H1 (cell line): ENCODE data around the gene CDC42. TPM values are rescaled to one million over a fixed set of nuclear protein-coding genes. Genes with fewer than 3 reads are reported as not detected.

Experiments used
- EGR1 ChIP-seq: IDR thresholded peaks from 2 replicates; pipeline ENCODE4 v1.6.1; 2011; ENCODE audit warnings: low read depth, low read length, borderline replicate concordance
- GABPA ChIP-seq: IDR thresholded peaks from 2 replicates; pipeline ENCODE4 v1.6.1; 2011; ENCODE audit warnings: mild to moderate bottlenecking, low read length, moderate library complexity, borderline replicate concordance; ENCODE audit not compliant: insufficient read depth
- JUN ChIP-seq: IDR thresholded peaks from 2 replicates; pipeline ENCODE4 v1.6.1; 2011; ENCODE audit warnings: low read depth, mild to moderate bottlenecking, improper control_type of control experiment, low read length
- RAD21 ChIP-seq, 2 experiments: IDR thresholded peaks in 1 of 2; conservative IDR thresholded peaks in 1 of 2; 2 replicates each; pipeline ENCODE4 v1.6.1; 2011; ENCODE audit warnings: low read depth in 2 of 2, low read length in 2 of 2, improper control_type of control experiment in 1 of 2, inconsistent platforms in 1 of 2, mild to moderate bottlenecking in 1 of 2, moderate library complexity in 1 of 2
- SIX5 ChIP-seq: IDR thresholded peaks from 2 replicates; pipeline ENCODE4 v1.6.1; 2011; ENCODE audit warnings: mild to moderate bottlenecking, low read depth, low read length
- SP1 ChIP-seq: IDR thresholded peaks from 2 replicates; pipeline ENCODE4 v1.6.1; 2011; ENCODE audit warnings: low read depth, low read length
- SUZ12 ChIP-seq: fragments of 200-600 bp; sonication (generic); IDR thresholded peaks from 2 replicates; pipeline ENCODE4 v1.6.1; 2012; ENCODE audit warnings: mild to moderate bottlenecking, inconsistent platforms, low read length, moderate library complexity, mixed read lengths
- polyA plus RNA-seq, 7 experiments: library from polyadenylated mRNA; depleted of rRNA in 3 of 7; stranded (reverse) in 5 of 7; unstranded in 2 of 7; fragments of >200 nt in 5 of 7; fragments of 200-250 nt in 2 of 7; gene quantifications; 1 replicate in 5 of 7; 2 replicates in 1 of 7; 4 replicates in 1 of 7; pipeline versions ENCODE4 v1.2.1 to v1.2.3, GENCODE V29; 2011 to 2013; ENCODE audit warnings: missing spikeins in 2 of 7, mixed read lengths in 2 of 7
- total RNA-seq: library from RNA; stranded (reverse); fragmentation: NEBNext Ultra II Directional; extraction: Animal tissue kit (Norgen Biotek cat#: 25700); gene quantifications from 2 replicates; pipeline ENCODE4 v1.2.1, GENCODE V29; 2021
- TF ChIP-seq, protein P1 (sequence below): IDR thresholded peaks from 2 replicates; pipeline ENCODE4 v1.6.1; 2012; ENCODE audit warnings: inconsistent platforms

Gene CDC42
- total and polyA plus RNA-seq, 2 of the 8 experiments (the other 6 are each of a cell fraction or from before 2014, with no cell fraction given) = 110 to 179 TPM

DNA sequence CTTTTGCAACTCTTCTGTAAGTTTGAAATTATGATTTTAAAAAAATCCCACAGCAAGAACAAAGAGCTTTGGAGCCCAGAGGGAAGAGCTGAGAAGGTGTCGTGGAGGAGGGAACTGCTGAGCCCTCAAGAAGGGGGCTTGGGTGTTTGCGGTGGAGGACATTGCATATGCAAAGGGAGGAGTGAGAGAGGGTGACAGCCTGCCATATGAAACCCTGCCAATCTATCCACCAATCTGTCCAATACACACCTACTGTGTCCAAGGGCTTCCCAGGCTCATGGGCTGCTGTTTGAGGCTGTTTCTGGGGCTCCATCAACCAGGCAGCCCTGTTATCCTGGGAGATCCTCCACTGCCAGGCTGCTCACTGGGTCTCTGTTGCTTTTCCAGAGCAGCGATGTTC, 75.2 kb downstream of the CDC42 start (continued):
- no peak for TF ChIP-seq SUZ12
- no peak for TF ChIP-seq RAD21 (IDR thresholded peaks at IDR 0.05 in 1 of 2, conservative IDR thresholded peaks at IDR 0.05 in 1 of 2; ENCODE audit: low read depth in 2 of 2, low read length in 2 of 2)
- no peak for TF ChIP-seq GABPA
- TF ChIP-seq JUN = no peak
- TF ChIP-seq EGR1 = no peak
- TF ChIP-seq SIX5 = no peak
- TF ChIP-seq, protein P1, sequence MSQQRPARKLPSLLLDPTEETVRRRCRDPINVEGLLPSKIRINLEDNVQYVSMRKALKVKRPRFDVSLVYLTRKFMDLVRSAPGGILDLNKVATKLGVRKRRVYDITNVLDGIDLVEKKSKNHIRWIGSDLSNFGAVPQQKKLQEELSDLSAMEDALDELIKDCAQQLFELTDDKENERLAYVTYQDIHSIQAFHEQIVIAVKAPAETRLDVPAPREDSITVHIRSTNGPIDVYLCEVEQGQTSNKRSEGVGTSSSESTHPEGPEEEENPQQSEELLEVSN = no peak
- no peak for TF ChIP-seq SP1
